Thyroid gland (tissue), 4 donors: ENCODE measurements around the gene RNF213.

Experiments used
- CTCF ChIP-seq, 6 experiments: fragments of 200-600 bp in 3 of 6; fragments of 450-650 bp in 3 of 6; sonication (generic) in 3 of 6; IDR thresholded peaks; one replicate each; pipeline ENCODE4 v1.5.1; 2016 to 2019; ENCODE audit warnings: antibody characterized with exemption in 6 of 6, mild to moderate bottlenecking in 2 of 6, inconsistent platforms in 1 of 6, moderate library complexity in 1 of 6
- POLR2A ChIP-seq, 2 donors: fragments of 450-650 bp; IDR thresholded peaks; one replicate each; pipeline ENCODE4 v1.6.1; 2017; ENCODE audit warnings: antibody characterized with exemption in 2 of 2, mild to moderate bottlenecking in 2 of 2, moderate library complexity in 1 of 2

GRCh38 chr17:80445007-80445725 lies 184.5 kb downstream of the RNF213 start:
- TF ChIP-seq CTCF (IDR thresholded peaks at IDR 0.05) (no peak), POLR2A (IDR thresholded peaks at IDR 0.05) (no peak)
